Liver (tissue), 9 donors: Measurements from ENCODE around the gene CCDC9B. TPM values are rescaled to one million over a fixed set of nuclear protein-coding genes. Genes with fewer than 3 reads are reported as not detected.

Experiments used
- DNase-seq: peaks from one replicate; pipeline ENCODE4 v3.0.0-alpha.2; 2017; ENCODE audit warnings: low spot score
- H3K27ac ChIP-seq, 2 donors: one replicate each; pipeline ENCODE4 v1.7.0; 2013; ENCODE audit warnings: inconsistent platforms in 2 of 2, low read length in 2 of 2, control low read depth in 1 of 2, low read depth in 1 of 2, mild to moderate bottlenecking in 1 of 2
- H3K27me3 ChIP-seq, 4 donors: one replicate each; pipeline versions ENCODE4 v1.6.1 to v1.7.0; 2013; ENCODE audit warnings: low read length in 3 of 4, inconsistent platforms in 1 of 4, mild to moderate bottlenecking in 1 of 4, moderate library complexity in 1 of 4; ENCODE audit not compliant: control insufficient read depth in 4 of 4, insufficient read depth in 4 of 4
- H3K36me3 ChIP-seq, 4 donors: one replicate each; pipeline versions ENCODE4 v1.6.1 to v1.7.0; 2013; ENCODE audit warnings: low read length in 3 of 4, mild to moderate bottlenecking in 3 of 4, low read depth in 1 of 4, moderate library complexity in 1 of 4; ENCODE audit not compliant: control insufficient read depth in 4 of 4, insufficient read depth in 3 of 4
- H3K4me1 ChIP-seq, 4 donors: one replicate each; pipeline versions ENCODE4 v1.6.1 to v1.7.0; 2013; ENCODE audit warnings: low read length in 3 of 4, mild to moderate bottlenecking in 3 of 4, moderate library complexity in 1 of 4; ENCODE audit not compliant: control insufficient read depth in 4 of 4, insufficient read depth in 4 of 4
- H3K4me3 ChIP-seq, 3 donors: one replicate each; pipeline versions ENCODE4 v1.6.1 to v1.7.0; 2013; ENCODE audit warnings: low read length in 3 of 3, control low read depth in 1 of 3, low read depth in 1 of 3, mild to moderate bottlenecking in 1 of 3
- H3K9ac ChIP-seq, 2 donors: one replicate each; pipeline ENCODE4 v1.7.0; 2013; ENCODE audit warnings: low read length in 2 of 2, mild to moderate bottlenecking in 2 of 2, moderate library complexity in 2 of 2, control low read depth in 1 of 2, low read depth in 1 of 2
- H3K9me3 ChIP-seq, 4 donors: one replicate each; pipeline versions ENCODE4 v1.6.1 to v1.7.0; 2013; ENCODE audit warnings: low read length in 3 of 4; ENCODE audit not compliant: control insufficient read depth in 4 of 4
- ATF3 ChIP-seq: IDR thresholded peaks from 2 replicates; pipeline ENCODE4 v1.6.1; 2016; ENCODE audit warnings: antibody characterized with exemption
- EGR1 ChIP-seq, 2 donors: IDR thresholded peaks; 2 replicates each; pipeline ENCODE4 v1.6.1; 2016 to 2018; ENCODE audit warnings: antibody characterized with exemption in 2 of 2, low read depth in 2 of 2
- FOXA1 ChIP-seq: IDR thresholded peaks from 2 replicates; pipeline ENCODE4 v1.6.1; 2016; ENCODE audit warnings: antibody characterized with exemption
- GABPA ChIP-seq, 2 donors: IDR thresholded peaks in 1 of 2; conservative IDR thresholded peaks in 1 of 2; 2 replicates each; pipeline ENCODE4 v1.6.1; 2016; ENCODE audit warnings: antibody characterized with exemption in 2 of 2, mild to moderate bottlenecking in 1 of 2, moderate library complexity in 1 of 2
- HNF4A ChIP-seq, 2 donors: conservative IDR thresholded peaks; 2 replicates each; pipeline ENCODE4 v1.6.1; 2016; ENCODE audit warnings: antibody characterized with exemption in 2 of 2, mild to moderate bottlenecking in 2 of 2
- HNF4G ChIP-seq: IDR thresholded peaks from 2 replicates; pipeline ENCODE4 v1.6.1; 2016; ENCODE audit warnings: antibody characterized with exemption
- JUND ChIP-seq, 2 donors: IDR thresholded peaks; 2 replicates each; pipeline ENCODE4 v1.6.1; 2016; ENCODE audit warnings: antibody characterized with exemption in 2 of 2
- NR2F2 ChIP-seq: IDR thresholded peaks from 2 replicates; pipeline ENCODE4 v1.6.1; 2016; ENCODE audit warnings: antibody characterized with exemption
- RAD21 ChIP-seq, 2 donors: IDR thresholded peaks; 2 replicates each; pipeline ENCODE4 v1.6.1; 2016; ENCODE audit warnings: antibody characterized with exemption in 2 of 2, mild to moderate bottlenecking in 2 of 2
- RXRA ChIP-seq, 2 donors: IDR thresholded peaks; 2 replicates each; pipeline ENCODE4 v1.6.1; 2017 to 2018; ENCODE audit warnings: antibody characterized with exemption in 2 of 2, mild to moderate bottlenecking in 1 of 2
- SP1 ChIP-seq: IDR thresholded peaks from 2 replicates; pipeline ENCODE4 v1.6.1; 2018; ENCODE audit warnings: antibody characterized with exemption, mild to moderate bottlenecking
- TAF1 ChIP-seq: conservative IDR thresholded peaks from 2 replicates; pipeline ENCODE4 v1.6.1; 2016; ENCODE audit warnings: antibody characterized with exemption, mild to moderate bottlenecking
- YY1 ChIP-seq: IDR thresholded peaks from 2 replicates; pipeline ENCODE4 v1.6.1; 2016; ENCODE audit warnings: antibody characterized with exemption, mild to moderate bottlenecking
- ZBTB33 ChIP-seq: IDR thresholded peaks from 2 replicates; pipeline ENCODE4 v1.6.1; 2016; ENCODE audit warnings: antibody characterized with exemption
- WGBS: extraction: QIAGEN DNeasy Blood & Tissue Kit; methylation state at CpG from one replicate; pipeline ENCODE4 v1.1.7; 2013; 5-methylcytosine and 5-hydroxymethylcytosine counted together
- polyA plus RNA-seq, 2 donors: library from polyadenylated mRNA; stranded (reverse) in 1 of 2; unstranded in 1 of 2; fragments of 200-250 nt in 1 of 2; fragments of >200 nt in 1 of 2; fragmentation: Nextera tagmentation in 1 of 2; extraction: Ambion mirVana in 1 of 2; gene quantifications; one replicate each; pipeline versions ENCODE4 v1.2.1 to v1.2.3, GENCODE V29; 2013 to 2015
- total RNA-seq, 2 donors: library from RNA; depleted of rRNA; stranded (reverse); fragments of >200 nt; gene quantifications; one replicate each; pipeline ENCODE4 v1.2.3, GENCODE V29; 2014
- TF ChIP-seq, protein P1 (sequence below): IDR thresholded peaks from 2 replicates; pipeline ENCODE4 v1.6.1; 2016; ENCODE audit warnings: antibody characterized with exemption, mild to moderate bottlenecking
- TF ChIP-seq, protein P2 (sequence below): IDR thresholded peaks from 2 replicates; pipeline ENCODE4 v1.6.1; 2016; ENCODE audit warnings: antibody characterized with exemption
- TF ChIP-seq, protein P3 (sequence below): fragments of 150-350 bp; IDR thresholded peaks from 2 replicates; pipeline ENCODE4 v1.5.1; 2017; ENCODE audit warnings: improper control_type of control experiment, low read depth, low read length; ENCODE audit not compliant: missing input control
- donor health status: healthy.
- donor health status: healthy.
- donor health status: healthy.
- donor health status: healthy.
- donor health status: healthy.

CCDC9B gene
- total and polyA plus RNA-seq, 4 donors = 0.43 to 4.4 (median 0.73) TPM

DNA sequence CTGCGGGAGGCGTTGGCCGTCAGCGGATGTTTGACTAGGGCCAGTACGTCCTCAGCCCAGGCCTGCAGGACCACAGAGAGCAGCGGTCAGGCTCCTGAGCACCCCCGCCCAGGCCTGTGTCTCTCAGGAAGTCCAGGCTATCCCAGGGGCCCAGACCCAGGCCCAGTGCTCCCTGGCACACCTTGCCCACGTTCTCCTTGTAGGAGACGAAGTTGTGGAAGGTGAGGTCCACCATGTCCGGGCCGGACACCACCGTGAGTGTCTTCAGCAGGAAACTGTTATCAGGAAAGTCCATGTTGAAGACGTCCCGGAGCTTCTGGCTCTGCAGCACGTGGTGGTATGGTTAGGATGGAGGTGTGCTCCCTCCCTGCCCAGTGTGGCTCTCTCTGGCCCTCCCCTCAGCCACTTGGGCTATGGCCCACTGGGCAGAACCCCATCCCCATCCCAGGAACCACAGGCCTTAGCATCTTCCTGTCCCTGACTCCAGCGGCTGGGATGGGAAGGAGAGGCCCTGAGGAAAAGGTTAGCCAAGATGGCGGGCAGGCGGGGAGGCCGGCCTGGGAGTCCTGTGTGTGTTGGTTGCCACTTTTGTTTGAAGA lies 38.4 kb downstream of the CCDC9B start:
- Histone ChIP-seq H3K36me3 (peaks cover 0 to 2% (median 0%) of the 10 kb centered on the region in 4 donors), H3K4me1 (no peaks in the 10 kb centered on the region), H3K9ac (no peak overlapping the region), H3K4me3 (no peak overlapping the region), H3K9me3 (peaks cover 0 to 4% (median 0%) of the 10 kb centered on the region in 4 donors), H3K27ac (no peak overlapping the region), H3K27me3 (no peaks in the 10 kb centered on the region)
- 89% methylated on average over 19 of the region's 19 CpGs for WGBS
- TF ChIP-seq, protein P1, sequence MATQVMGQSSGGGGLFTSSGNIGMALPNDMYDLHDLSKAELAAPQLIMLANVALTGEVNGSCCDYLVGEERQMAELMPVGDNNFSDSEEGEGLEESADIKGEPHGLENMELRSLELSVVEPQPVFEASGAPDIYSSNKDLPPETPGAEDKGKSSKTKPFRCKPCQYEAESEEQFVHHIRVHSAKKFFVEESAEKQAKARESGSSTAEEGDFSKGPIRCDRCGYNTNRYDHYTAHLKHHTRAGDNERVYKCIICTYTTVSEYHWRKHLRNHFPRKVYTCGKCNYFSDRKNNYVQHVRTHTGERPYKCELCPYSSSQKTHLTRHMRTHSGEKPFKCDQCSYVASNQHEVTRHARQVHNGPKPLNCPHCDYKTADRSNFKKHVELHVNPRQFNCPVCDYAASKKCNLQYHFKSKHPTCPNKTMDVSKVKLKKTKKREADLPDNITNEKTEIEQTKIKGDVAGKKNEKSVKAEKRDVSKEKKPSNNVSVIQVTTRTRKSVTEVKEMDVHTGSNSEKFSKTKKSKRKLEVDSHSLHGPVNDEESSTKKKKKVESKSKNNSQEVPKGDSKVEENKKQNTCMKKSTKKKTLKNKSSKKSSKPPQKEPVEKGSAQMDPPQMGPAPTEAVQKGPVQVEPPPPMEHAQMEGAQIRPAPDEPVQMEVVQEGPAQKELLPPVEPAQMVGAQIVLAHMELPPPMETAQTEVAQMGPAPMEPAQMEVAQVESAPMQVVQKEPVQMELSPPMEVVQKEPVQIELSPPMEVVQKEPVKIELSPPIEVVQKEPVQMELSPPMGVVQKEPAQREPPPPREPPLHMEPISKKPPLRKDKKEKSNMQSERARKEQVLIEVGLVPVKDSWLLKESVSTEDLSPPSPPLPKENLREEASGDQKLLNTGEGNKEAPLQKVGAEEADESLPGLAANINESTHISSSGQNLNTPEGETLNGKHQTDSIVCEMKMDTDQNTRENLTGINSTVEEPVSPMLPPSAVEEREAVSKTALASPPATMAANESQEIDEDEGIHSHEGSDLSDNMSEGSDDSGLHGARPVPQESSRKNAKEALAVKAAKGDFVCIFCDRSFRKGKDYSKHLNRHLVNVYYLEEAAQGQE = no peak
- TF ChIP-seq TAF1 = no peak
- TF ChIP-seq EGR1 (IDR thresholded peaks at IDR 0.05; ENCODE audit: low read depth in 2 of 2) = no peak
- TF ChIP-seq SP1 = no peak
- TF ChIP-seq GABPA (IDR thresholded peaks at IDR 0.05 in 1 of 2, conservative IDR thresholded peaks at IDR 0.05 in 1 of 2) = no peak
- no peak for TF ChIP-seq YY1
- TF ChIP-seq RAD21 (IDR thresholded peaks at IDR 0.05) = no peak
- no peak for TF ChIP-seq HNF4G
- TF ChIP-seq FOXA1 = no peak
- TF ChIP-seq NR2F2 = no peak
- no peak for TF ChIP-seq RXRA (IDR thresholded peaks at IDR 0.05)
- no peak for TF ChIP-seq HNF4A (conservative IDR thresholded peaks at IDR 0.05)
- TF ChIP-seq ZBTB33 = no peak
- TF ChIP-seq JUND (IDR thresholded peaks at IDR 0.05) = no peak
- TF ChIP-seq ATF3 = no peak
- TF ChIP-seq, protein P2, sequence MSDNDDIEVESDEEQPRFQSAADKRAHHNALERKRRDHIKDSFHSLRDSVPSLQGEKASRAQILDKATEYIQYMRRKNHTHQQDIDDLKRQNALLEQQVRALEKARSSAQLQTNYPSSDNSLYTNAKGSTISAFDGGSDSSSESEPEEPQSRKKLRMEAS = no peak
- TF ChIP-seq, protein P3, sequence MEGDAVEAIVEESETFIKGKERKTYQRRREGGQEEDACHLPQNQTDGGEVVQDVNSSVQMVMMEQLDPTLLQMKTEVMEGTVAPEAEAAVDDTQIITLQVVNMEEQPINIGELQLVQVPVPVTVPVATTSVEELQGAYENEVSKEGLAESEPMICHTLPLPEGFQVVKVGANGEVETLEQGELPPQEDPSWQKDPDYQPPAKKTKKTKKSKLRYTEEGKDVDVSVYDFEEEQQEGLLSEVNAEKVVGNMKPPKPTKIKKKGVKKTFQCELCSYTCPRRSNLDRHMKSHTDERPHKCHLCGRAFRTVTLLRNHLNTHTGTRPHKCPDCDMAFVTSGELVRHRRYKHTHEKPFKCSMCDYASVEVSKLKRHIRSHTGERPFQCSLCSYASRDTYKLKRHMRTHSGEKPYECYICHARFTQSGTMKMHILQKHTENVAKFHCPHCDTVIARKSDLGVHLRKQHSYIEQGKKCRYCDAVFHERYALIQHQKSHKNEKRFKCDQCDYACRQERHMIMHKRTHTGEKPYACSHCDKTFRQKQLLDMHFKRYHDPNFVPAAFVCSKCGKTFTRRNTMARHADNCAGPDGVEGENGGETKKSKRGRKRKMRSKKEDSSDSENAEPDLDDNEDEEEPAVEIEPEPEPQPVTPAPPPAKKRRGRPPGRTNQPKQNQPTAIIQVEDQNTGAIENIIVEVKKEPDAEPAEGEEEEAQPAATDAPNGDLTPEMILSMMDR = no peak
- DNase-seq = no peak
